T47D (cell line): ENCODE results near the gene SART1.
"Not testable (repeated sequence)": the region's sequence is repeated elsewhere in the genome, so short reads cannot be mapped to it uniquely, and the experiment has no call there.

Experiments
- DNase-seq, 2 experiments: peaks; one replicate each; pipeline versions ENCODE4 v3.0.0 to v3.0.0-alpha.2; 2011 to 2012; ENCODE audit warnings: low read depth in 1 of 2, low spot score in 1 of 2
- JUND ChIP-seq: IDR thresholded peaks from 2 replicates; pipeline ENCODE4 v1.6.1; 2012; ENCODE audit warnings: low read depth
- in situ Hi-C: cut with HindIII; loops from 2 replicates; pipeline ENCODE4 v1.10.0; 2016; ENCODE audit warnings: low sequenced_read_pairs, low pct_unique_long_range_greater_than_20kb

Gene SART1

DNA sequence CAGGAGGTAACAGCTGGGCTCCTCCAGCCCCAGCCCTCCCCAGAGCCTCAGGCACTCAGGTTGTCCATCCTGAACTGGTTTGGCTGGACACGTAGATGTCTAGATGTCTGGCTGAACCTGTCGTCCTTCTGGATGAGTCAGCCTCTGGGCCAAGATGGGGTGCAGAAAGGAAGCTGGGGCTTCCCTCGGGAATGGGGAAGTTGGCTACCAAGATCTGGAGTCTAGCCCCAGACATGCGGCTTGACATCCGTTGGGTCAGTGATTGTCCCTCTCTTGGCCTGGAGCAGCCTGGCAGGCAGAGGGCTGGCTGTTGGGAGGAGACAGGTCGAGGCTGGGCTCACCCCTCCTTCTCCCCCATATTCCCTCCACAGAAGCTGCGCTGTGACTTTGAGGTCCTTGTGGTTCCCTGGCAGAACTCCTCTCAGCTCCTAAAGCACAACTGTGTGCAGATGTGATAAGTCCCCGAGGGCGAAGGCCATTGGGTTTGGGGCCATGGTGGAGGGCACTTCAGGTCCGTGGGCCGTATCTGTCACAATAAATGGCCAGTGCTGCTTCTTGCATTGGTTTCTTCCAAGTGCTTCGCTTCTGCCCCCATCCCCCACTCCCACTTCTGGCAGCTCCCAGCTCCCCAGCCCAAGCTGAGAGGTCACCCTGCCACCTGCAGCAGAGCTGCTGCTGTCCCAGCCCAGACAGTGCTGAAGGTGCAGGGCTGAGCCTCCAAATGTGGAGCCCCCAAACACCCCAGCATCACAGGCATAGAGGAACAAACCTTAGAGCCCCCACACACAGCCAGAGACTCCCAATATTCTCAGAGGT, 51.6 kb downstream of the SART1 start:
- in situ Hi-C loops = no loop called here
- DNase-seq = peak; percentile 88 to 93
- TF ChIP-seq JUND = no peak

DNA sequence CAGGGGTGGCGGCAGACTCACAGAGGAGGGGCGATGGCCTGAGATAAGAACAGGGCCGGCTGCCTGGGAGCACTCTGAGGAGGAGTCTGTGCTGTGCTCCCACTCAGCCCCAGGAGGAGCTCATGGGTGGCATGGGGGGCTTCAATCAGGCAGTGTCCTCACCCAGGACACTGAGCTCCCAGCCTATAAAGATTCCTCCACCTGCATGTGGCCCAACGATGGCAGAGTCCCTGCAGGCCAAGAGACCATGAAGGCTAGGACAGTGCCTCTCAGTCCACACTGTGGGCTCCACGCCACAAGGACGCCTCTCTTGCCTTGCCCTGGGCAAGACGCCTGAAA, 52.2 kb downstream of the SART1 start:
- DNase-seq = no peak
- TF ChIP-seq JUND = no peak
- in situ Hi-C loops = no loop called here

DNA sequence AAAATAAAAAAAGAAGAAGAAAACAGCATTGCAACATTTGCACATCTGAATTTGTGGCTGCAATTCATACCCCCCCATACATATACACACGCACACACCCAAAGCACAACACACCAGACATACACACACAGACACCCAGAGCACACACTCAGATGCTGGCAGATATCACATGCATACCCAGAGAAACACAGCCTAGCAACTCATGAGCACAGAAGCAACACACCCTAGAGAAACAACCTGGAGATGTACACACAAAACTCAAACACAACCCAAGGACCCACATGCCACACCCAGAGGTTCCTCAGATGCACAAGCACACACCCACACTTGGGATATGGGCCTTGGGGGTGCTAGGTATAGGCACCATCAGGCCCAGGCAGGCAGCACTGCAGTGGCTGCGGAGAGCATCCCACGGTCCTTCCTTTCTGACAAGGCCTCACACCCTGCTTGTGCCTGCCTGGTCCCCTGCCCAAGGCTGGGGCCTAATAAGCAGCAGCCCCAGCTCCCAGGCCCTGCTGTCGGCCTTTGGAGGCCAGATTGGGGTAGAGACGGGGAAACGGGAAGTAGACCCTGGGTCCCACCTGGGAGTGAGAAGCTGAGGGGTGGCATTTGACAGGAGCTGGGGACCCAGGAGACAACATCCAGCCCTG, 53.4 kb downstream of the SART1 start:
- TF ChIP-seq JUND = no peak
- in situ Hi-C loops = no loop called here
- DNase-seq = no peak

DNA sequence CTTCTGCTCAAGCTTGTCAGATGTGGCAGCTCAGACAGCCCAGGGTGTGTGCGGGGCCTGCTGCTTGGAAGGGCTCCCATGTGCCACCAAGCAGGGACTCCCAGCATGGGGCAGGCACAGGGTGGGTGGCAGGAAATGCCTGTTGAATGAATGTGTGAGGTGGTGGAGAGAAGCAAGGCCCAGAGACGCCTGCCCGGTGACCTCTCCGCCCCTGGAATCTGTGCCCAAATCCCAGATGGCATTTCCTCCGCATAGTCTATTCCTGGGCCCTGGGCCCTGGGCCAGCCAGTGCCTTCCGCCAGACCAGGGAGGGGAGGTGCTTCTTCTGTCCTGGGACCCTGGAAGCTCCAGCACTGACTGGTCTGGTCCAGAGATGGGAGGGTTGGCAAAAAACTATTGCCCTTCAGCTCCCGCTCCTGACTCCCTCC, 53.9 kb downstream of the SART1 start:
- in situ Hi-C loops = no loop called here
- no peak for DNase-seq
- no peak for TF ChIP-seq JUND

DNA sequence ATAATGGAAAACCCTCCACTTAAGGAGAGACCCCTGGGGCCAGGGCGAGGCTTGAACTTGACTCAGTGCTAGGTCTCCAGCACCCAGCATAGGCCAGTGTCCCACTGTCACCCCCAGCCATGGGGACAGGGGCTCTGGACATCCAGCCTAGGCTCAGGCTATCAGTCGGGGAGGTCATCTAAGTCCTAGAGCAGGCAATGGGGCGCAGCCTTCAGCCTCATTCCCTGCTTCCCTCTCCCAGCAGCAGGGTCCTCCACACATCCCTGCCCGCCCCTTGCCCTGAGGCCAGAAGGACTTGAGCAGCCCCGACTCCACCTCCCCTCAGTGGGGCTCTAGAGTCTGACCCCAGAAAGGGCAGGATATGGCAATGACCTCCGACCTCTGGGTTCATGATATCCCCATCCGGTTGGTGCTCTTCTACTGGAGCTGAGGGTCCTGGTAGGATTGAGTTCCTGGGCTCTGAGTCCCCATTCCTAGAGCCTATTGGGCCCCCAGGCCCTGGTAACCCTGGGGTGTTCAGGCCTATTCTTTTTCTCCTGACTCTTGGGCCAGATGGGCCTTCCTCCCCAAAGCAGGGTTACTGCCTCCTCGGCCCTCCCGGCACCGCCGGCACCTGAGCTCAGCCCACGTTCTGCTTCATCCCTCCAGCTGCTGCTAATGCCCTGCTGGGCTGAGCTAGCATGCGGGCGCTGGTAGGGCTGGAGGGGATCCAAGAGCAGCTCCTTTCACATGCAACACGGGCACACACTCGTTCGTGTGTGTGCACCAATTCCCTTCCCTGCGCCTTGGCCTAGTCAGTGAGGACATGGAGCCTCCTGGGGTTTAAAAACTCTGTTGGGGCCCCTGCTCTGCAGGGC, 54.6 kb downstream of the SART1 start:
- DNase-seq = no peak
- TF ChIP-seq JUND = no peak
- in situ Hi-C loops = no loop called here

DNA sequence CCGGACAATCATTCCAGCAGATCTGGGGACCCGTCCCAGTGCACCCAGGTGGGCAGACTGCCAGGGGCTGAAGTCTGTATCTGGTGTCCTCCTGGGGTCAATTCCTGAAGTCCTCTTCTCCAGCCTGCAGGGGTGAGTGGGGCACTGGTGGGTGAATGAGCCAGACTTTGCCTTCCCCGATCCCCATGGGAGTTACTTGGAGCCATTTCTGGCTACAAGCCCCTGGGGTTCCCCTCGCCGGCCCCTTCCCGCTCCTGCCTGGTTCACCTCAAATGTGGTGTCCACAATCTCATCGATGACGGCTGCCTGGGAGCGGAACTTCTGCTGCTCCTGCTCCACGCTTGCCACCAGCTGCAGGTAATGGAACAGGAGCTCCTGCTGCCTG, 55.3 kb downstream of the SART1 start:
- TF ChIP-seq JUND = no peak
- in situ Hi-C loops = no loop called here
- no peak for DNase-seq

DNA sequence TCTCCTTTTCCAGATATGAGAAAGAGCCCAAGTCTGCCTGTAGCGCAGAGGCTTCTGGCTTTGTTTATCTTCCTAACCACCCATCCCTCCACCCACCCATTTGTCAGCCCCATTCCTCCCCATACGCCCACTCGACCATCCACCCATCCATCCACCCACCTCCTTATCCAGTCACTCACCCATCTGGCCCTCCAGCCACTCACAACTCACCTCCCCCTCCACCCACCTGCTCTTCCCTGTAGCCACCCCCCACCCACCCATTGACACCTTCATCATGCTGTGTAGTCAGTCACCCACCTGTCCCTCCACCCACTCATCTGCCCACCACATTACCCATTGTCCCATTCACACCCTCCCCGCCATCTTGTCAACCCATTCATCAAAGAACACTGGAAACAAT, 55.8 kb downstream of the SART1 start:
- in situ Hi-C loops = no loop called here
- no peak for DNase-seq
- no peak for TF ChIP-seq JUND

DNA sequence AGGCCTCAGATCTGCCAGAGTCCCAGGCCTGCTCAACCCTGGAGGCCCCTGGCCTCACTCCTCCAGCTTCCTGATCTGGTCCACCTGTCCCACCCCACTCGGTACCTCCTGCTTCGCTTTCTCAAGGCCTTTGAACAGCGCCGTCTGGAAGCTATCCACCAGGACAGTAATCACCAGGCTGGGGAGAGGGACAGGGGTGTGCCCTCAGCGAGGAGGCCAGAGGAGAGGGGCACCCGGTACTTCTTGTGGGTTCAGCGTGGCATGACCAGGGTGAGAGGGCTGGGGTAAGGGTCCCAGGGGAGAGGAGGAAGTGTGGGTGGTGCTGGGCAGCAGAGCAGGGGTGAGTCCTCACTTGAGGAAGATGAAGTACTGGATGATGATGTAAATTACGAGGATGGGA, 58.7 kb downstream of the SART1 start:
- in situ Hi-C loops = no loop called here
- DNase-seq = no peak
- TF ChIP-seq JUND = no peak

DNA sequence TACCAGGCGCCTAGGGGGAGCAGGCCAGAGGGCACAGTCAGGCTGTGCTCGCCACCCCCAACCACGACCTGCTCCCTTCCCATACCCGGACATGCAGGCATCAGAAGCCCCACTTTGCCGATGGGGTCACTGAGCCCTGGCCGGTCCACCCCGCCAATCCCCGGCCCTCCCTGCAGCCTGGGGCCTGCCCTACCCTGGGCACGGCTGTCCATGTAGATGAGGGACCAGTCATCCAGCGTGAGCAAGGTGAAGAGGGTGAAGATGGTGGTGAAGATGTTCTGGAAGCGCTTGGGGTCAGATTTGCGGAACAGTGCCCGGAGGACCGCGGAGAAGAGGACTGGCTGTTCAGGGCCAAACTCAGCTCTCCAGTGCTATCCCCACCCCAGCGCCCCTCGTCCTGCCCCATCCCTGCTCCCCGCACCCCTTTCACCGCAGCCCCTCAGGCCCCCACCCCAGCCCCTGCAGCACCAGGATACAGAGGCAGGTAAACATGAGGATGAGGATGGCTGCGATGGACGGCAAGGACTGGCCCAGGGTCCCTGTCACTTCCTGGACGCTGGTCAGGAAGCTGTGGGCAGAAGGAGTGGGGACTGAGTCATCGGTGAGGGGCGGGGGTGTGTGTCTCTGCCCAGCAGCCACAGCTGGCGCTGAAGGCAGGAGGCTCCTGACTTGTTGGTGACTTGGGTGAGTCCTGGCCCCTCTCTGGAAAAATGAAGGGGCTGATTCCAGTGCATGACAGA, 59.3 kb downstream of the SART1 start:
- no peak for TF ChIP-seq JUND
- in situ Hi-C loops = no loop called here
- DNase-seq = no peak

DNA sequence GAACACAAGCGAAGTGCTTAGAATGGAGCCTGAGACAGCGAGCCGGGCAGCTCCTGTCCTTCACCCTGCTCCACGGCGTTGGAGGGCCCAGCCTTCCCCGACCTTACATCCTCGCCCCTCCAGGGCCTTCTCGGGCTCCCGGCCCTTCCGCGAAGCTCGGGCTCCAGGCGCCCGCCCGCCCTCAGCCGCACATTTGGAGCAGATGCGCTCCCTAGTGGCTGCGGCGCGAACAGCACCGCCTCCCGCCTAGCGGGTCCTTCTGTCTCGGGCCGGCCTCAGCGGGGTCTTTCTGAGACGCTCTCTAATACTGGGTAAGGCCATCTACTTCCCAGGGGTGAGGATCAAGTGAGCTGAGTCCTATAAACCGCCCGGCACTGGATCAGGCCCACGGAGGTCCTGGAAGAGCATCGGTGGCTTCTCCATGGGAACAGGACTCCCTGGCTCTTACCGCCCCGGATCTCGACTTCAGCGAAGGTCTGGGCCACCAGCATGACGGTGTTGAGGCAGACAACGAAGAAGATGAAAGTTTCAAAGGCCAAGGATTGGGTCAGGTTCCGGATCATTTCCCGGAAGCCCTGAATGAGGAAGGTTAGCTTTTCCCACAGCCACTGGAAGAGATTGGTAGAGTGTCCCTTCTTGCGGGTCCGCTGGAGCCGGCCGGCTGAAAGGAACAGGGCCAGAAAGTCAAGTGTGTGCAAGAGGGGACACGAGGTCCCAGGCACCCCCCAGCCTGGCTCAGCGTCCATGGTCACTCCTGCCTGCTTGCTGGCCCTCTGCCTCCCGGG, 61.1 kb downstream of the SART1 start:
- TF ChIP-seq JUND = no peak
- peak; percentile 73 to 87 for DNase-seq
- in situ Hi-C loops = no loop called here

DNA sequence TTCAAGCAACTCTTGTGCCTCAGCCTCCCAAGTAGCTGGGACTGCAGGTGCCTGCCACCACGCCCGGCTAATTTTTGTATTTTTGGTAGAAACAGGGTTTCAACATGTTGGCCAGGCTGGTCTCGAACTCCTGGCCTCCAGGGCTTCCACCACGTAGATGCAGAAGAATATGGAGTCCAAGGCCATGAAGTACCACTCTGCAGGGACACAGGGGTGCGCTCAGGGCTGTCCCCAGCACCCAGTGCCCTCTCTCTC, 61.6 kb downstream of the SART1 start:
- in situ Hi-C loops, DNase-seq: not testable (repeated sequence)

DNA sequence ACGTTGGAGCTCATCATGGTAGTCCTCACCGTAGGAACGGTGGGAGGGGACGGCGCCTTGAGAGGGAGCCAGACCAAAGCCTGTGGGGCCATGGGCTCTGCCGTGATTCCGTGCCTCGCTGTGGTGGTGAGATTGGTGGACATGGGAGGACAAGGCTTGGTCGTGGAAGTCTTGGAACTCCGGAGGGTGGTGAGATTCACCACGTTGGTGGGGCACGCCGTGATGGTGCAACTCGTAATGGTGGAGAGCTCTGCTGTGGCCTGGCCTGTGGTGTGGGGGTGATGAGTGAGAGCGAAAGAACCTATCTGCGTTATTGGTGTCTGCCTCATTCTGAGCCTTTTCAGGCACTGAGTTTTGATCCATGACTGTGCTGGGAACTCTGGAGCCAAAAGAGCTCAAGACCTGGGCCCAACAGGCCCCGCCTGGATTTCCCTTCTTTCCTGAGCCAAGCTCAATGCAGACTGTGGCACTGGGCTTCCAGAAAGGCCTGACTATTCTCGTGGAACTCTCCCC, 64.5 kb downstream of the SART1 start, which contains the start of gene CATSPER1:
TSS of gene CATSPER1 (minus strand) at position 463 of the 513 bp plus-strand sequence. CDS start at position 363, 100 bp downstream.
- in situ Hi-C loops = no loop called here
- TF ChIP-seq JUND = no peak
- no peak for DNase-seq
